Endothelial cell of umbilical vein (primary cell): ENCODE measurements around the gene HSDL2.

Experiments
- CTCF ChIP-seq, 2 donors: IDR thresholded peaks; 1 replicate in 1 of 2; 2 replicates in 1 of 2; pipeline ENCODE4 v1.5.1; 2011; ENCODE audit warnings: low read length in 2 of 2, mild to moderate bottlenecking in 2 of 2, moderate library complexity in 2 of 2, control low read depth in 1 of 2, inconsistent platforms in 1 of 2, low read depth in 1 of 2; ENCODE audit not compliant: insufficient read depth in 1 of 2; ENCODE audit errors: extremely low read depth in 1 of 2
- EZH2 ChIP-seq: IDR thresholded peaks from 2 replicates; pipeline ENCODE4 v1.6.1; 2012; ENCODE audit warnings: borderline replicate concordance, low read depth, mild to moderate bottlenecking, moderate library complexity, low read length, inconsistent platforms; ENCODE audit not compliant: severe bottlenecking
- FOS ChIP-seq: IDR thresholded peaks from 2 replicates; pipeline ENCODE4 v1.6.1; 2011; ENCODE audit warnings: mild to moderate bottlenecking, low read length, moderate library complexity, borderline replicate concordance; ENCODE audit not compliant: insufficient read depth
- GATA2 ChIP-seq: IDR thresholded peaks from 2 replicates; pipeline ENCODE4 v1.7.0; 2011; ENCODE audit warnings: low read depth, mild to moderate bottlenecking, moderate library complexity, mixed read lengths, low read length; ENCODE audit not compliant: insufficient read length, insufficient read depth
- JUN ChIP-seq: IDR thresholded peaks from 2 replicates; pipeline ENCODE4 v1.6.1; 2011; ENCODE audit warnings: borderline replicate concordance, low read depth; ENCODE audit not compliant: insufficient read length, insufficient read depth
- MAX ChIP-seq: IDR thresholded peaks from 2 replicates; pipeline ENCODE4 v1.6.1; 2011; ENCODE audit not compliant: insufficient read depth, insufficient read length
- MYC ChIP-seq: IDR thresholded peaks from one replicate; pipeline ENCODE4 v1.6.1; 2011; ENCODE audit warnings: mild to moderate bottlenecking, low read depth, low read length
- POLR2A ChIP-seq: IDR thresholded peaks from 2 replicates; pipeline ENCODE4 v1.6.1; 2012; ENCODE audit warnings: low read depth, mild to moderate bottlenecking, control low read depth, low read length
- POLR2AphosphoS5 ChIP-seq: IDR thresholded peaks from 2 replicates; pipeline ENCODE4 v1.6.1; 2012; ENCODE audit warnings: low read depth, mild to moderate bottlenecking, control low read depth, low read length, moderate library complexity; ENCODE audit not compliant: insufficient read depth

- TF ChIP-seq MAX, result no peak
- TF ChIP-seq CTCF (IDR thresholded peaks at IDR 0.05; ENCODE audit: extremely low read depth in 1 of 2, insufficient read depth in 1 of 2, low read depth in 1 of 2, low read length in 2 of 2), result no peak
- TF ChIP-seq POLR2A, result no peak
- no peak for TF ChIP-seq POLR2AphosphoS5
- no peak for TF ChIP-seq EZH2
- no peak for TF ChIP-seq GATA2
- TF ChIP-seq MYC, result no peak
- TF ChIP-seq JUN, result no peak
- no peak for TF ChIP-seq FOS
Observed at GRCh38 chr9:112382066-112382465, 2.2 kb downstream of the HSDL2 start.
